Posterior vena cava (tissue), 2 donors: ENCODE measurements around the gene USP8. TPM values are rescaled to one million over a fixed set of nuclear protein-coding genes. Genes with fewer than 3 reads are reported as not detected.
"Not testable (repeated sequence)": the region's sequence is repeated elsewhere in the genome, so short reads cannot be mapped to it uniquely, and the experiment has no call there.

ENCODE experiments used
- DNase-seq: peaks from one replicate; pipeline ENCODE4 v3.0.0-alpha.2; 2020; ENCODE audit warnings: low spot score
- intact Hi-C, 2 donors: fragments of 100-400 bp; cut with DNase I; formaldehyde crosslinking; loops; one replicate each; pipeline versions ENCODE4 v1.14.1 to v1.14.2; 2022 to 2023
- total RNA-seq, 2 donors: library from RNA; stranded (reverse); fragmentation: NEBNext Ultra II Directional; extraction: Animal tissue kit (Norgen Biotek cat#: 25700); gene quantifications; one replicate each; pipeline ENCODE4 v1.2.1, GENCODE V29; 2021
- donor health status: DM: yes; HTN: yes; CAD: no.
- donor health status: DM: yes; HTN: yes; CAD: no.

USP8 gene
- total RNA-seq, 2 donors from 2014 or later: 53.1 to 61.0 TPM

DNA sequence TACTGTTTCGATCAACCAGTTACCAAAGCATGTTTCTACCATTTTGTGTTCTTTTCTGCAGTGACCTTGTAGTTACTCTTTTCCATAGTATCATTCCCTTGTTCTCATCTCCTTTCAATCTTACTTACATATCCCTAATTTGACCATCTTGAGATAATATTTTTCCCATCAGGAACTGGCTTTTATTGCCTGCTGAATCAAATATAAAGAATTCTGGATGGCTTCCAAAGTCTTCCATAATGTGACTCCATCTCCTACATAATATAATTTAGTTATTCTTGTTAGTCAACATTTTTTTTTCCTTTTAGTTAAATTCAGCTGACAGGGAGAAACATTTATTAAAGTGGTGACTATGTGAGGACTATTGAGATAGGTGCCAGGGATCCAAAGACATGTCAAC lies 7.0 kb downstream of the USP8 start:
- no peak for DNase-seq
- intact Hi-C loops: no loop called here

DNA sequence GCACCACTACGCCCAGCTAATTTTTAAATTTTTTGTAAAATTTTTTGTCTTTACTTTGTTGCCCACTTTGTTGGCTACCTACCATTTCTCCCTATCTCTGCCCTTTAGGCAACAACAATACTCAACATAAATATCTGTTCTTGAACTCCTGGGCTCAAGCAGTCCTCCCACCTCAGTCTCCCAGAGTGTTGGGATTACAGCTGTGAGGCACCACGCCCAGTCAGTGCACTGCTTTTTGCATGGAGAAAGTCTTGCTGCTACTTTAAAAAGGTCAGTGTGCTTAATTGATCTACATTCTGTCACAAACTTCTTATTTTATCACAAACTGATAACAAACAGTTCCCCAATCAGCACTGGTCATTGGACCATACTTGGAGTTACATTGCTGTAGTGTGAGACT lies 8.0 kb downstream of the USP8 start:
- intact Hi-C loops: no loop called here
- DNase-seq: no peak

GRCh38 chr15:50435772-50436171 lies 11.6 kb downstream of the USP8 start:
- intact Hi-C loops: no loop called here
- no peak for DNase-seq

GRCh38 chr15:50438251-50438650 lies 14.0 kb downstream of the USP8 start:
- DNase-seq: no peak
- intact Hi-C loops: no loop called here

- intact Hi-C loops: no loop called here
These were observed 16.7 kb downstream of the USP8 start for GRCh38 chr15:50440932-50441331.

GRCh38 chr15:50452927-50453326 lies 28.7 kb downstream of the USP8 start:
- no peak for DNase-seq
- intact Hi-C loops: no loop called here

More at GRCh38 chr15:50440932-50441331, 16.7 kb downstream of the USP8 start:
- DNase-seq: no peak

DNA sequence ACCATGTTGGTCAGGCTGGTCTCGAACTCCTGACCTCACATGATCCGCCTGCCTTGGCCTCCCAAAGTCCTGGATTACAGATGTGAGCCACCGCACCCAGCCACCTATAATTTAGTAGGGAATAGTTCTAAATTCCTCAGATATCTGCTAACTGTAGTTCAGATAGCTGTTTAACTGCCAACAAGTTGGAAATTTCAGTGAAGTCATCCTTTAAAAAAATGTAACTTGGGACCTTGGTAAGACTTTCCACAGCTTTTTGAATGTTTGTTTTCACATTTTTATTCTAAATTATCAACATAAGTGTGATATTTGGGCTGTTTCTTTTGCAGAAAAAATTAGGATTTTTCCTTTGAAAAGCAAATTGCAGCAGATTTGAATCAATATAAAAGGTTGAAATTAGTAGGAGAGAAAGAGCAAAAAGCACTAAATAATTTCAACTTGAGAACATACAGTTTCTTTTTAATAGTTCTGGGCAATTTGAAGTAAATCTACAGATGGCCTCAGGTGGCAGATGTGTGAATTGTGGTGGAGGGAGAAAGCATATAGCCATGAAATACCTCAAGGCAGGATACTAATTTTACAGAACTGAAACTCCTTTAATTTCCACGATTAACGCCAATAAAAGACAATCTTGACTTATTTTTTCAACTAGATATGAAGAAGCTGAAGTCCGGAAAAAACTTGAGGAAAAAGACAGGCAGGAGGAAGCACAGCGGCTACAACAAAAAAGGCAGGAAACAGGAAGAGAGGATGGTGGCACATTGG lies 34.3 kb downstream of the USP8 start:
- intact Hi-C loops: no loop called here
- DNase-seq: no peak

- DNase-seq: no peak
- intact Hi-C loops: no loop called here
These were observed 39.5 kb downstream of the USP8 start for GRCh38 chr15:50463423-50464358.

DNA sequence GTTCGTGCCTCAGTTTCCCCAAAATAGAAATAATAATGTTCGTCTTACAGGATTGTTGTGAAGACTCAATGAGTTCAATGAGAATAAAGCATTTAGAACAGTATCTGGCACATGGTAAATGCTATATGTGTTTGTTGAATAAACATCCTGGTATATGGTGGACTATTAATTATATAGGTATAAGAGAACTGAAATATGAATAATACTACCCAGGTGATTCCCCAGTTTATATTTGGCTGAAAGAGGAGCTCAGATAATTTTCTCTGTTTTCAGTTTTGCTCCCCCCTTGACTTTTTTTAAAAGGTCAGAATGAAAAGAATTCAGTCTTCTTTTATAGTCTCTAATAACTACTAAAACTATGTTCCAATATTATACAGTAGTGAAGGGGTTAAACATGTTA lies 46.9 kb downstream of the USP8 start:
- intact Hi-C loops: no loop called here
- DNase-seq: no peak

GRCh38 chr15:50476143-50476542 lies 51.9 kb downstream of the USP8 start:
- intact Hi-C loops: no loop called here
- DNase-seq: no peak

DNA sequence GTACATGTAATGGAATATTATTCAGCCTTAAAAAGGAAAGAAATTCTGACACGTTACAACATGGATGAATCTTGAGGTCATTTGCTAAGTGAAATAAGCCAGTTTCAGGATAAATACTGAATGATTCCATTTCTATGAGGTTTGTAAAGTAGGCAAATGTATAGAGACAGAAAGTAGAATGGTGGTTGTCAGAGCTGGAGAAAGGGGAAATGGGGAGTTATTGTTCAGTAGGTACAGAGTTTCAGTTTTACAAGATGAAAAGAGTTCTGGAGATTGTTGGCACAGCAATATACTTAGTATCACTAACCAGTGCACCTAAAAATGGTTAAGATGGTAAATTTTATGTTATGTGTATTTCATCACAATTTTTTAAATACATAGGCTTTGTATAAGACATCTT lies 60.6 kb downstream of the USP8 start:
- intact Hi-C loops: no loop called here

GRCh38 chr15:50485389-50485788 lies 61.2 kb downstream of the USP8 start:
- DNase-seq: no peak
- intact Hi-C loops: no loop called here

More for the DNA sequence above, 60.6 kb downstream of the USP8 start:
- no peak for DNase-seq

DNA sequence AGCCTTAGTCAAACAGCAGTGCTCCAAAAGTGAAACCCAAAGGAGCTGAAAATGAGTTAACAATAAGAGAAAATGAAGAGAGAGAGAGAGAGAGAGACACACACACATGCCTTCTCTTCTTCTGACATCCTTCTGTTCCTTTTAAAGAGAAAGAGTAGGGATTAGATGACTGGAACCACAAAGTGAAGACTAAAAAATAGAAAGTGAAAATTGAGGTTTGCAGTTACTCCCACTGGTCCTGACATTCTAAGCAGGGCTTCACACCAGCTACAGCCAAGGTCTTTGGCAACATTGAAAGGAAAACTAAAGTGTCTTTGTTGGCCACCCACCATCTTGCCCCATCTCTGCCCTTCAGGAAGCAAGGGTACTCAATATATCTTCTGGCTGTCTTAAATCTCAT lies 63.1 kb downstream of the USP8 start:
- DNase-seq: no peak
- intact Hi-C loops: no loop called here

- intact Hi-C loops: no loop called here
These were observed 69.4 kb downstream of the USP8 start for GRCh38 chr15:50493625-50494024.

DNA sequence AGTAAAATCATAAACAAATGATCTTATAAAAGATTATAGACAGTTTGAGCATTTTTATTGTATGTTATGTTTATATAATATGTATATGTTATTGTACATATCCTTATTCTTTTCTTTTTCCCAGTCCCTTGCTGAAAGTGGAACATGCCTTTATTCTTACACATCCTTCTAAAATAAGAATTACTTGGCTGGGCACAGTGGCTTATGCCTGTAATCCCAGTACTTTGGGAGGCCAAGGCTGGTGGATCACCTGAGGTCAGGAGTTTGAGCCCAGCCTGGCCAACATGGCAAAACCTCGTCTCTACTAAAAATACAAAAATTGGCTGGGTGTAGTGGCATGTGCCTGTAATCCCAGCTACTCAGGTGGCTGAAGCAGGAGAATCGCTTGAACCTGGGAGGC lies 70.3 kb downstream of the USP8 start:
- DNase-seq, intact Hi-C loops: not testable (repeated sequence)

More at GRCh38 chr15:50493625-50494024, 69.4 kb downstream of the USP8 start:
- DNase-seq: no peak

DNA sequence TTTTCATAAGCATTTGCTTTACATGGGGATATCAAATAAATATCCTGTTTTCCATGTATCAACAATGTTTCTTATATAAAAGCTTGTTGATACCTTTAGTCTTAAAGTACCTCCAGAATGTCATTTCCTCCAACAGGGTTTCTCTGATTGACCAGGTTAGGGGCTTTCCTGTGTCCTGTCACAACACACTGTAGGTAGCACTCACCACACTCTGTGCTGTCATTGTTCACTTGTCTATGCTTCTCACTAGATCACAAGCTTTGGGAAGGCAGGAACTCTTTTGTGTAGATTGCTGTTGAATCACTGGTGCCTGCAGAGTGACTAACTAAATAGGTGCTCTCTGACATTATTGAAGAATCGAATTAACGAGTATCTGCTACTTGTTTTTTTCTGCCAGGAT lies 72.5 kb downstream of the USP8 start:
- intact Hi-C loops: no loop called here
- DNase-seq: no peak

DNA sequence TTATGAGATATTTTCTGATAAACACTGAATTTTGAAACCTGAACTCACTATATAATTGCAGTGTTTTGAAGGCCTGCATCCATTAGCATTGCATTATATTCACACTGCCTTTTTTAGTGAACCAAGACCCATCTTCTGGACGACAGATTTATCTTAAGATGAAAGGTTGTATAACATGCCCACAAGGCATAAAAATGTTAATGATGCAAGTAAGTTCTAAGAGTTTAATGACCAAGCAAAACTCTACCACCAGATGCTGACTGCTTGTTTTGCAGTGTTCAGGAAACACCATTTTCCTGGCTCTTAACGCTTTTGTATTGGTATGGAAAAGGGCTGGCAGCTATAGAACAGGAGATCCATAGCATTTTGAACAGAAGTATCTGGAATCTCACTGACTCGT lies 76.1 kb downstream of the USP8 start:
- intact Hi-C loops: no loop called here
- no peak for DNase-seq

GRCh38 chr15:50501815-50502214 lies 77.6 kb downstream of the USP8 start:
- DNase-seq: no peak
- intact Hi-C loops: no loop called here

DNA sequence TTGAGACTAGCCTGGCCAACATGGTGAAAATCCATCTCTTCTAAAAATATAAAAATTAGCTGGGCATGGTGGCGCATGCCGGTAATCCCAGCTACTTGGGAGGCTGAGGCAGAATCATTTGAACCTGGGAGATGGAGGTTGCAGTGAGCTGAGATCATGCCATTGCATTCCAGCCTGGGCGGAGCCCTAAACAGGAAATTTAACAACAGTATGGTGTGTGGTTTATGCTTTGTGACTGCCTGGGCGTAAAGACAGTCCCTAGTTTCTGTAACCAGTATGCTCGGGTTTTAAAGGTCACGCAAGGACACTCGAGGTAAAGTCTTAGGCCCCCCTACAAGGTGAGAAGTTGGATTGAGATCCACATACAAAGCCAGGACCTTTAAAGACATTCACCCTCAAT lies 78.9 kb downstream of the USP8 start:
- DNase-seq: no peak
- intact Hi-C loops: no loop called here

- DNase-seq, intact Hi-C loops: not testable (repeated sequence)
These were observed 81.5 kb downstream of the USP8 start for GRCh38 chr15:50505656-50506055.
